Bronchial epithelial cell (primary cell): ENCODE measurements around the gene MCCC2. TPM values are rescaled to one million over a fixed set of nuclear protein-coding genes. Genes with fewer than 3 reads are reported as not detected.
A peak's percentile ranks its signal among the peaks of the same experiment; 100 is the strongest.
"Not testable (repeated sequence)": the region's sequence is repeated elsewhere in the genome, so short reads cannot be mapped to it uniquely, and the experiment has no call there.

Source experiments
- DNase-seq: peaks from one replicate; pipeline ENCODE4 v3.0.0-alpha.2; 2010; ENCODE audit warnings: low read depth
- FAIRE-seq: peaks from 2 replicates; lab custom pipeline; 2011; peaks lifted over from hg19 to GRCh38; lab: Jason Lieb, UNC
- H3K27me3 ChIP-seq: 2 replicates; pipeline ENCODE4 v1.5.1; 2011; ENCODE audit warnings: low read length; ENCODE audit not compliant: control insufficient read depth, insufficient read depth
- H3K36me3 ChIP-seq: 2 replicates; pipeline ENCODE4 v1.5.1; 2011; ENCODE audit warnings: low read length; ENCODE audit not compliant: control insufficient read depth, insufficient read depth
- H3K4me3 ChIP-seq: 2 replicates; pipeline ENCODE4 v1.5.1; 2011; ENCODE audit warnings: mild to moderate bottlenecking, low read depth, low read length, control low read depth
- total RNA-seq: library from RNA; depleted of rRNA; stranded (reverse); fragments of >200 nt; gene quantifications from 2 replicates; pipeline ENCODE4 v1.2.1, GENCODE V29; 2014
- TF ChIP-seq, protein P1 (sequence below): IDR thresholded peaks from 2 replicates; pipeline ENCODE4 v1.5.1; 2011; ENCODE audit warnings: mild to moderate bottlenecking, moderate library complexity, low read length, control low read depth, inconsistent platforms; ENCODE audit not compliant: insufficient read depth, severe bottlenecking

The MCCC2 gene
- 19.3 and 21.3 TPM in 2 replicates for total RNA-seq

- DNase-seq (peak; percentile 90), FAIRE-seq (no peak)
- no peaks in the 10 kb centered on the region for H3K36me3 ChIP-seq
- peak within 1 kb of the TSS; percentile 66 for H3K4me3 ChIP-seq
- no peaks in the 10 kb centered on the region for H3K27me3 ChIP-seq
- TF ChIP-seq, protein P1, sequence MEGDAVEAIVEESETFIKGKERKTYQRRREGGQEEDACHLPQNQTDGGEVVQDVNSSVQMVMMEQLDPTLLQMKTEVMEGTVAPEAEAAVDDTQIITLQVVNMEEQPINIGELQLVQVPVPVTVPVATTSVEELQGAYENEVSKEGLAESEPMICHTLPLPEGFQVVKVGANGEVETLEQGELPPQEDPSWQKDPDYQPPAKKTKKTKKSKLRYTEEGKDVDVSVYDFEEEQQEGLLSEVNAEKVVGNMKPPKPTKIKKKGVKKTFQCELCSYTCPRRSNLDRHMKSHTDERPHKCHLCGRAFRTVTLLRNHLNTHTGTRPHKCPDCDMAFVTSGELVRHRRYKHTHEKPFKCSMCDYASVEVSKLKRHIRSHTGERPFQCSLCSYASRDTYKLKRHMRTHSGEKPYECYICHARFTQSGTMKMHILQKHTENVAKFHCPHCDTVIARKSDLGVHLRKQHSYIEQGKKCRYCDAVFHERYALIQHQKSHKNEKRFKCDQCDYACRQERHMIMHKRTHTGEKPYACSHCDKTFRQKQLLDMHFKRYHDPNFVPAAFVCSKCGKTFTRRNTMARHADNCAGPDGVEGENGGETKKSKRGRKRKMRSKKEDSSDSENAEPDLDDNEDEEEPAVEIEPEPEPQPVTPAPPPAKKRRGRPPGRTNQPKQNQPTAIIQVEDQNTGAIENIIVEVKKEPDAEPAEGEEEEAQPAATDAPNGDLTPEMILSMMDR = no peak
Measured at GRCh38 chr5:71586941-71587765, at the start of gene MCCC2. TSS of gene MCCC2 (plus strand) at chr5:71587340. CDS start at chr5:71587426, 86 bp downstream.

GRCh38 chr5:71537687-71538086 is 49.5 kb upstream of the MCCC2 start:
- H3K4me3 ChIP-seq = no peak overlapping the region
- TF ChIP-seq, protein P1 = no peak
- DNase-seq (no peak), FAIRE-seq (no peak)
- peaks cover 4% of the 10 kb centered on the region for H3K36me3 ChIP-seq
- no peaks in the 10 kb centered on the region for H3K27me3 ChIP-seq

DNA sequence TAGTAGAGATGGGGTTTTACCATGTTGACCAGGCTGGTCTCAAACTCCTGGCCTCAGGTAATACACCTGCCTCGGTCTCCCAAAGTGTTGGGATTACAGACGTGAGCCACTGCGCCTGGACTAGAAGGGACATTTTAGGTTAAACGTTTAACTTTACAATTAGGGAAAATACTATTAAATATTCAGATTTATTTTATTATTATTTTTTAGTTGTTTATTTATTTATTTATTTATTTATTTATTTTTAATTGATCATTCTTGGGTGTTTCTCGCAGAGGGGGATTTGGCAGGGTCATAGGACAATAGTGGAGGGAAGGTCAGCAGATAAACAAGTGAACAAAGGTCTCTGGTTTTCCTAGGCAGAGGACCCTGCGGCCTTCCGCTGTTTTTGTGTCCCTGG is 36.3 kb upstream of the MCCC2 start:
- H3K36me3 ChIP-seq, FAIRE-seq, DNase-seq, H3K4me3 ChIP-seq, H3K27me3 ChIP-seq: not testable (repeated sequence)

- DNase-seq, H3K27me3 ChIP-seq, FAIRE-seq, H3K4me3 ChIP-seq, H3K36me3 ChIP-seq: not testable (repeated sequence)
Measured at GRCh38 chr5:71551582-71551981, 35.6 kb upstream of the MCCC2 start.

GRCh38 chr5:71552026-71552749 is 35.0 kb upstream of the MCCC2 start:
- not testable (repeated sequence) for H3K4me3 ChIP-seq, H3K36me3 ChIP-seq, H3K27me3 ChIP-seq, DNase-seq, FAIRE-seq

DNA sequence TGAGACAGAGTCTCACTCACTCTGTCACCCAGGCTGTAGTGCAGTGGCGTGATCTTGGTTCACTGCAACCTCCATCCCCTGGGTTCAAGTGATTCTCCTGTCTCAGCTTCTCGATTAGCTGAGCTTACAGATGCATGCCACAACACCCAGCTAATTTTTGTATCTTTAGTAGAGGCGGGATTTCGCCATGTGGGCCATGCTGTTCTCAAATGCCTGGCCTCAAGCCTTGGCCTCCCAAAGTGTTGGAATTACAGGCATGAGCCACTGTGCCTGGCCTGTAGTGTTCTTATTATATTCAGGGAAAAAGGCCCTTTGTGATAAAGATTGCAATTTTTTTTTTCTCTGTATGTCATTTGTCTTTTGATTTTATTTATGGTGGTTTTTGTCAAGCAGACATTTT is 24.0 kb upstream of the MCCC2 start:
- Histone ChIP-seq H3K4me3 (no peak overlapping the region), H3K27me3 (no peaks in the 10 kb centered on the region), H3K36me3 (peaks cover 5% of the 10 kb centered on the region)
- TF ChIP-seq, protein P1 = no peak
- DNase-seq (no peak), FAIRE-seq (no peak)

GRCh38 chr5:71564895-71565294 is 22.2 kb upstream of the MCCC2 start:
- DNase-seq (no peak), FAIRE-seq (no peak)
- H3K27me3 ChIP-seq = no peaks in the 10 kb centered on the region
- TF ChIP-seq, protein P1 = no peak
- no peak overlapping the region for H3K4me3 ChIP-seq
- H3K36me3 ChIP-seq = peaks cover 4% of the 10 kb centered on the region
